ENCODE results near the gene UBE2E2. TPM values are rescaled to one million over a fixed set of nuclear protein-coding genes. Genes with fewer than 3 reads are reported as not detected.

The UBE2E2 gene
- total and polyA plus RNA-seq, 2 donors (not counting 1 experiment from before 2014, with no cell fraction given), result 16.0 to 45.0 TPM

DNA sequence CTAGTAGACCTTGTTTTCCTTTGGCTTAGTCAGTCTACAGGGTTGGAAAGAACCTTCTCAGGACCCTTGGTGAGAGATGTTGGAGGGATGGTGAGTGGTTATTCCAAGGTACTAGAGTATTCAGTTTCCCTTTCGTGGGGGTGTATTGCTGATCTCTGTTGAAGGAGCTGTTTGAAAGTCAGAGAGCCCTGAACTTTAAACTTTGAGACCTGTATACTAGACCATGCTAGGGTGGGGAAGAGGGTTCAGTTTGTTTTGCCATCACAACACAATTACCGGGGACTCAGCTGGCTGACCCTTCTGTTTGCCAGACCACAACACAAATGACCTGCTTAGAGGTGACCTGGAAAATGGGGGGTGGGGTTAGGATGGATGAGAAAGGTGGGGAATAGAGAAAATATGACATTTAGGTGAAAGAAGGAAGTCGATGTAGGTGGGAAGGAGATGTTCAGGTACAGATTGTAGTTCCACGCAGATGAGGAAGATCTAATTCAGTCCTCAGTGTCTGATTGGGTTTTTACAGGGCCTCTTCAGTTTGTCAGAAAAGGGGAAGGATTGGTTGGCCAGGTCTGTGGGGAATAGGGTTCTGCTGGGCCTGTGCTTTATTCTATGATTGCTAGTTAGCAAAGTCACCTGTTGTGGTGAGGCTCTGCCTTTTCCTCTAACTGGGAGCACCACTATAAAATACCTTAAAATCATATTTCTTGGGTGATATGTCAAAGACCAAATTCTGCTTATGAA, 6.8 kb downstream of the UBE2E2 start:
- Histone ChIP-seq H2AFZ (ENCODE audit: insufficient read depth, low read depth, low read length, poor library complexity, severe bottlenecking) (peak overlapping the region; percentile 36), H3K4me2 (replicated peaks; ENCODE audit: low read depth, low read length, poor library complexity, severe bottlenecking) (peak overlapping the region; percentile 56), H3K27me3 (replicated peaks in 1 of 4; ENCODE audit: control extremely low read depth in 1 of 4, control insufficient read depth in 3 of 4, insufficient read depth in 4 of 4, low read length in 3 of 4) (no peaks in the 10 kb centered on the region), H3K36me3 (replicated peaks in 1 of 2; ENCODE audit: control extremely low read depth in 1 of 2, control insufficient read depth in 1 of 2, extremely low read depth in 1 of 2, insufficient read depth in 2 of 2, low read length in 1 of 2) (no peaks in the 10 kb centered on the region), H3K79me2 (ENCODE audit: control insufficient read depth, insufficient read depth, low read length) (peaks cover 59% of the 10 kb centered on the region), H4K20me1 (ENCODE audit: control insufficient read depth, insufficient read depth, low read length, poor library complexity, severe bottlenecking) (peaks cover 8% of the 10 kb centered on the region), H3K27ac (ENCODE audit: low read length in 2 of 2) (peak overlapping the region; percentile 47 to 78), H3K4me3 (ENCODE audit: control extremely low read depth in 1 of 5, extremely low read depth in 1 of 5, insufficient read depth in 1 of 5, low read depth in 2 of 5, low read length in 4 of 5) (peak overlapping the region in 1 of 5 experiments; percentile 10), H3K4me1 (ENCODE audit: control insufficient read depth in 2 of 2, insufficient read depth in 2 of 2, low read length in 2 of 2) (peaks cover 22 to 30% of the 10 kb centered on the region in 2 donors), H3K9ac (ENCODE audit: low read length) (no peak overlapping the region), H3K9me3 (ENCODE audit: control extremely low read depth in 1 of 3, control insufficient read depth in 2 of 3, insufficient read depth in 1 of 3, low read length in 2 of 3) (no peaks in the 10 kb centered on the region)
- intact Hi-C loops (cut with micrococcal nuclease), result loop anchor here (1.0 to 10.0 kb wide), 3 partner anchors 9 to 455 kb away; no protein-coding TSS in a partner anchor
- ChIA-PET CTCF (interaction anchor here (0.7 kb wide), 1 partner anchor 11 kb away, joined by 3 read pairs; no protein-coding TSS in a partner anchor), POLR2A (no interaction called here)
- Mint-ChIP-seq H3K27ac (peak overlapping the region; percentile 90), H3K4me1 (peaks cover 47% of the 10 kb centered on the region), H3K9me3 (ENCODE audit: insufficient read depth) (no peaks in the 10 kb centered on the region), H3K27me3 (no peaks in the 10 kb centered on the region), H3K4me3 (peak overlapping the region; percentile 54)
- 15% methylated on average over 3 of the region's 4 CpGs for WGBS (ENCODE audit: insufficient coverage)
- peak; percentile 67 for DNase-seq
- ATAC-seq (ENCODE audit: low read depth), result peak; percentile 92
- TF ChIP-seq EZH2 (IDR thresholded peaks at IDR 0.05; ENCODE audit: borderline replicate concordance, insufficient read depth, low read depth, low read length, poor library complexity, severe bottlenecking), result no peak
- TF ChIP-seq, protein P1, sequence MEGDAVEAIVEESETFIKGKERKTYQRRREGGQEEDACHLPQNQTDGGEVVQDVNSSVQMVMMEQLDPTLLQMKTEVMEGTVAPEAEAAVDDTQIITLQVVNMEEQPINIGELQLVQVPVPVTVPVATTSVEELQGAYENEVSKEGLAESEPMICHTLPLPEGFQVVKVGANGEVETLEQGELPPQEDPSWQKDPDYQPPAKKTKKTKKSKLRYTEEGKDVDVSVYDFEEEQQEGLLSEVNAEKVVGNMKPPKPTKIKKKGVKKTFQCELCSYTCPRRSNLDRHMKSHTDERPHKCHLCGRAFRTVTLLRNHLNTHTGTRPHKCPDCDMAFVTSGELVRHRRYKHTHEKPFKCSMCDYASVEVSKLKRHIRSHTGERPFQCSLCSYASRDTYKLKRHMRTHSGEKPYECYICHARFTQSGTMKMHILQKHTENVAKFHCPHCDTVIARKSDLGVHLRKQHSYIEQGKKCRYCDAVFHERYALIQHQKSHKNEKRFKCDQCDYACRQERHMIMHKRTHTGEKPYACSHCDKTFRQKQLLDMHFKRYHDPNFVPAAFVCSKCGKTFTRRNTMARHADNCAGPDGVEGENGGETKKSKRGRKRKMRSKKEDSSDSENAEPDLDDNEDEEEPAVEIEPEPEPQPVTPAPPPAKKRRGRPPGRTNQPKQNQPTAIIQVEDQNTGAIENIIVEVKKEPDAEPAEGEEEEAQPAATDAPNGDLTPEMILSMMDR (IDR thresholded peaks at IDR 0.05), result no peak

DNA sequence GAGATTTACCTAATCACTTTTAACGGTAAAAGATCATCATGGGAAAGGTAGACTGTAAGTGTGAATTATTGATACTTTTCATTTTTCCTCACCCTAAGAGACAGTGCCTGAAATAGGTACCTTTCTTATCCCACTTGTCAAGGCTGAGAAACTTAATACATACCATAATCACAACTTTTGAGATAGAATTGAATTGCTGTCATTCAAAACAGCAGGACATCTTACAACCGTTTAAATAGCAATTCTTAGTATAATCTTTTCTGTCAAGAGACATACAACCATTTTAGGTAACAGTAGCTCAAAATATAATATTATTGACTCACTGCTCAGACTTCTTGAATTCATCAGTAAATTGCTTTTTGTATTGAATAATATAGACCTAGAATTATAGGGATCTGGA, 10.7 kb downstream of the UBE2E2 start:
- Histone ChIP-seq H4K20me1 (ENCODE audit: control insufficient read depth, insufficient read depth, low read length, poor library complexity, severe bottlenecking) (peaks cover 8% of the 10 kb centered on the region), H3K79me2 (ENCODE audit: control insufficient read depth, insufficient read depth, low read length) (peaks cover 79% of the 10 kb centered on the region), H3K27me3 (replicated peaks in 1 of 4; ENCODE audit: control extremely low read depth in 1 of 4, control insufficient read depth in 3 of 4, insufficient read depth in 4 of 4, low read length in 3 of 4) (no peaks in the 10 kb centered on the region), H2AFZ (ENCODE audit: insufficient read depth, low read depth, low read length, poor library complexity, severe bottlenecking) (no peak overlapping the region), H3K9me3 (ENCODE audit: control extremely low read depth in 1 of 3, control insufficient read depth in 2 of 3, insufficient read depth in 1 of 3, low read length in 2 of 3) (no peaks in the 10 kb centered on the region), H3K27ac (ENCODE audit: low read length in 2 of 2) (no peak overlapping the region), H3K9ac (ENCODE audit: low read length) (no peak overlapping the region), H3K4me3 (ENCODE audit: control extremely low read depth in 1 of 5, extremely low read depth in 1 of 5, insufficient read depth in 1 of 5, low read depth in 2 of 5, low read length in 4 of 5) (no peak overlapping the region), H3K4me2 (replicated peaks; ENCODE audit: low read depth, low read length, poor library complexity, severe bottlenecking) (no peak overlapping the region), H3K36me3 (replicated peaks in 1 of 2; ENCODE audit: control extremely low read depth in 1 of 2, control insufficient read depth in 1 of 2, extremely low read depth in 1 of 2, insufficient read depth in 2 of 2, low read length in 1 of 2) (peaks cover 0 to 3% of the 10 kb centered on the region in 2 experiments), H3K4me1 (ENCODE audit: control insufficient read depth in 2 of 2, insufficient read depth in 2 of 2, low read length in 2 of 2) (peaks cover 22 to 24% of the 10 kb centered on the region in 2 donors)
- Mint-ChIP-seq H3K27ac (no peak overlapping the region), H3K9me3 (ENCODE audit: insufficient read depth) (no peaks in the 10 kb centered on the region), H3K4me1 (peaks cover 51% of the 10 kb centered on the region), H3K4me3 (no peak overlapping the region), H3K27me3 (no peaks in the 10 kb centered on the region)
- intact Hi-C loops (cut with micrococcal nuclease), result no loop called here
- ChIA-PET POLR2A (no interaction called here), CTCF (no interaction called here)
- no peak for ATAC-seq (ENCODE audit: low read depth)
- no CpG with 5 or more reads among the region's 2 CpGs for WGBS (ENCODE audit: insufficient coverage)
- DNase-seq, result no peak
- TF ChIP-seq, protein P1 (IDR thresholded peaks at IDR 0.05), result no peak
- TF ChIP-seq EZH2 (IDR thresholded peaks at IDR 0.05; ENCODE audit: borderline replicate concordance, insufficient read depth, low read depth, low read length, poor library complexity, severe bottlenecking), result no peak

All from B cell (primary cell).